Cerebellar cortex (tissue), 1 donor: ENCODE data around the gene AP2M1.
"Not testable (repeated sequence)": the region's sequence is repeated elsewhere in the genome, so short reads cannot be mapped to it uniquely, and the experiment has no call there.

Experiments
- DNase-seq: peaks from one replicate; pipeline ENCODE4 v3.0.0-alpha.2; 2015; ENCODE audit warnings: low spot score

AP2M1 gene

DNA sequence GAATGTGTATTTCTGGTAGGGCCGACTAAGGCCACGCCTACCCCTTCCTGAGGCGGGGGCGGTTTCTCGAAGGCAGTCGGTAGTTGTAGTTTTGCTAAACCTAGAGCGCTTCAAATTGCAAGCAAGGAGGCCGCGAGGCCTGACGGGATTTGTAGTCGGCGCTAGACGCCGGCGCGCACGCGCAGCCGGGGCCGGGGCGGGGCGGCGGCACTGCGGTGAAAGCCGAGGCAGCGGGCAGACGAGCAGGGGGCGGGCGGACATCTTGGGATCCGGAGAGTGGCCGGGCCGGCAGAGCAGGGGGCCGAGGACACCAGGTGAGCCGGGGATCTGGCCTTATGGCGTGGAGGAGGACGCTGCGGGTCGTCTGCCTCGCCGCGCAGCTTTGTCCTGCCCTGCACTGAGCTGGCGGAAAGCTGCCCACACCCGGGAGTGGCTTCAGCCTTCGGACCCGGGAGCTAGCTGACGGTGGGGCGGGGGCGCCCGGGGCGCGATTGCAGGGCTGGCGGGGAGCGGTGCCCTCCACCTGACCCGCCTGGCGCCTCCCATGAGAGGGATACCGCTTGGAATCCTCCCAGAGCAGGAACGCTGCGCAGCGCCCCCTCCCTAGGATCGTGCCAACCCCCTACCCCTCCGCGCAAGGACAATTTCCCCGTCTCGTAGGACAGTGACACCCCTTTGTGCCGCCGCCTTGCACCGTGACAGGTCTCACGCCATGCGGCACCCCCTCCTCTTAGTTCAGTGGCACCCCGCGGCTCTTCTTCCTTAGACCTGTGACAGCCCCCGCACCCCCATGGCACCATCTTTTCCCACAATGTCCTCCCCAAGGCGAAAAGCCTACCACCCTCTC is at the start of gene AP2M1:
TSS of gene AP2M1 (plus strand) at position 210 of the 847 bp plus-strand sequence. CDS start 2,139 bp downstream, outside the sequence.
- peak; percentile 100 for DNase-seq

DNA sequence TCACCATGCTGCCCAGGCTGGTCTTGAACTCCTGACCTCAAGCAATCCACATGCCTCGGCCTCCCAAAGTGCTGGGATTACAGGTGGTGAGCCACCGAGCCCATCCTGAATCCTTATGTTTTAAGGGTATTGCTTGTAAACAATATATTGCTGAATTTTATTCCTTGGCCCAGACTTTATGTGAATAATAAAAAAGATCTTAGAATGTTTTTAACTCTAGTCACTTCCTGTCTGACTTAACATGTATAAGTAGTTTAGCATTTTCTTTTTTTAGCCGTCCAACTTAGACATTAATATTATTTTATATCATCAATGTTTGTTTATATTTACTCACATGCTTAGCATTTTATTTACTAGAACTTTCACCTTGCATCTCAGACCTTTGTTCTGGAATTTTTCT is 48.6 kb upstream of the AP2M1 start:
- no peak for DNase-seq

DNA sequence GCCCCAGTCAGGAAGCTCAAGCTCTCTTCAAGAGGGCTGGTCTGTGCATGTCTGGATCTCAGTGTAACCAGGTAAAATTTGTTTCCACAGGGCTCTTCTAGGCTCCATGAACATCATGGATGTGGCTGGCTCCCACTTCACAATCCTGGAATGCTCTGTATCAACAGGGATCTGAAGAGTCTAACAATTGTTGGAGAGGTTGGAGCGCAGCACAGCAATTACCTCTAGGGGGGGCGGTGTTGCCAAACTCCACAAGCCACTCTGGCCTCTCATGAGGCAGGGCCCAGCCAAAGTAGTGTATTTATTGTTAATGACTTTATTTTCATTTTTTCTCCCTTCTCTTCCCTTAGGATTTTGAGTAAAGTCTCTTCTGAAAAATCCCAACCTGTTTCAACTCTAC is 45.6 kb upstream of the AP2M1 start:
- DNase-seq: peak; percentile 37

DNA sequence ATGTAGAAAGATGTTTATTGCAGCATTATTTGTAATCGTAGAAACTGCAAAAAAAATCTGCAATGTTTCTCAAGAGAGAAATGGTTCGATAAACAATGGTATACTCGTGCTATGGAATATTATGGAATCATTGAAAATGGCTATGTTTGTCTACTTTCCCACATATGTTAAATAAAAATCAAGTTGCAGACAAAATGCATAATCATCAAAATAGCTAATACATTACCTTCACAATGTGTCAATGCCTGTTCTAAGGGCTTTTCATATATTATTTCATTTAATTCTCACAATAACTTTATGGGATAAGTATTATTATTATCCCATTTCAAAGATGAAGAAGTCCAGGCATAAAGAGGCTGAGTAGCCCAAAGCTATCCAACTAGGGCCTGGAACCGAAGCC is 41.7 kb upstream of the AP2M1 start:
- DNase-seq: no peak

DNA sequence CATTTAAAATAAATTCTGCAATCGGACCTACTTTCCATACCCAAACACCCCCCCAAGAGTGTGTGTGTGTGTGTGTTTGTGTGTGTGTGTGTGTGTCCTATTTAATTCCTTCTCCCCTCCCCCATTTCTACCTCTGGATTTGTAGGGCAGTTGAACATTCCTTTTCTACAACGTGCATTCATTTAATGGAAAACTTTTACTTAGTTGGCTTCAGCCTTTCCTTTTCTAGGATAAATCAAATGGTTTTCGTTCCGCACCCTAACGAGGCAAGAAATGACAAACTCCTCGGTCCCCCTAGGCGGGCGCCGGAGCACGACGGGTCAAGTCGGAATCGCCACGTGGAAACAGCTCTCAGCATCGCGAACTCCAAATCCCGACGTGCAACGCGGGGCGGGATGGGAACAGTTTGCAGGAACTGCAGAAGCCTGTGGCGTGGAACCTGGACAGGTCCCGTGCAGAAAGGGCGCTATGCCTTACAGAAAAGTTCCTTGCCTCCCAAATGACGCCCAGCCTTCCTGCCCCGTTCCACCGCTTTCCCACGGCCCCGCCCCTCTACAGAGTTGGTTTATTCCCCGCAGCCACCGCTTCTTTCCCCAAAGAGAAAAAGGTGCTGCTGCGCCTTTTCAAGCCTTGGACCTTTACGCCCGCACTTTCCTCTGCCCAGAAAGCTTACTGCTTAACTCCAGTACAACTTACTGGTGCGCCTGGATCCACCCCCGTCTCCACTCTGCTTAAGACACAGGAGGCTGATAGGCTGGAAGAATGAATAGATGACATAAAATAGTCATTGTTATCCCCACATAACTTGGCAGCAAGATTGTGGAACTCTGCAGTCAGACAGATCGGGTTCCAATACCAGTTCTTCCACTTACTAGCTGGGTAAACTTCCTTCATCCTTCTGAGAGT is 40.6 kb upstream of the AP2M1 start:
- DNase-seq: peak; percentile 93

DNA sequence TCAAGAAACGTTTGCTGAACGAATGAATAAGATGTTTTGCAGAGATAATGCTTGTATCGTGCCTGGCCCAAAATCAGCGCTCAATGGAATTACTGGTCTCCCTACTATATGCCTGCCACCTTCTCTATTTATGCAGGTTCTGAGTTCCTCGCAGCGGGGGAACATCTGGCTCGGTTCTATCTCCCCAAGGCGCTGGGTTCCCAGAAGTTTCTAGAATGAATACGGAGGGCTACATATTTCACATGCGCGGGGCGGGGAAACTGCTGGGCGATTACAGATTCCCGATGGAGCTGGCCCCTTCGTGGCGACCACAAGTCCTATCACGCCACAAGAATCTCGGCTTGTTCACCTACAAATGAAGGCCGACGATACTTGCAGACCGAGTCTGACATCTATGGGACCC is 39.9 kb upstream of the AP2M1 start:
- DNase-seq: no peak

DNA sequence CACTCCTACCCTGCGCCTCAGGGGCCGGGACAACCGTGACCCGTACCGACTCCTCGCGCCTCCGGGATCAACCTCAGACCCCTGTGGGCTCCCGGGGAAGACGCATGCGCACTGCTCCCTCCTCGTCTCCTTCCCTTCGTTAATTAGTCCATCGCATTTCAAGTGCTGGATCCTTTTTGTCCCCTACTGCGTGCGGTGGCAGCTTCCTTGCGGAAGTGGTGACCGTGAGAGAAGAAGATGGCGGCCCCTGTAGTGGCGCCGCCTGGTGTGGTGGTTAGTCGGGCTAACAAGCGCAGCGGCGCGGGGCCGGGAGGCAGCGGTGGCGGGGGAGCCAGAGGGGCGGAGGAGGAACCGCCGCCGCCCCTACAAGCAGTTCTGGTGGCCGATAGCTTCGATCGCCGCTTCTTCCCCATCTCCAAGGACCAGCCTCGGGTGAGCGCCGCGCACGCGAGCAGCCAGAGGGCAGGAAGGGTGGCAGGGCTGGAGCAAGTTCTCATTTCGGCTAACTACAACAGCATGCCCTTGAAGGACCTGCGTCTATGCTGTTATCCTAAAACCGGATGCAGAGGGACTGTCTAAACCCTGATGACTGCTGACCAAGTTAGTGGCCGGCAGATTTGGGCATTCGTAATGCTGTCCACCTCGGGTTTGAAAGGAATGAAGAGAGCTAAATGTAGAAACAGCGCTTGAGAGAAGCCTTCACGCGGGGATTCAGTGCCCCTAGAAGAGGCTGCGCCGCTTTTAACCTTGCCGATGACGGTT is 39.3 kb upstream of the AP2M1 start, which contains the start of gene EIF2B5:
TSS of gene EIF2B5 (plus strand) at position 210 of the 762 bp plus-strand sequence. CDS start at position 238, 28 bp downstream.
- peak; percentile 96 for DNase-seq

DNA sequence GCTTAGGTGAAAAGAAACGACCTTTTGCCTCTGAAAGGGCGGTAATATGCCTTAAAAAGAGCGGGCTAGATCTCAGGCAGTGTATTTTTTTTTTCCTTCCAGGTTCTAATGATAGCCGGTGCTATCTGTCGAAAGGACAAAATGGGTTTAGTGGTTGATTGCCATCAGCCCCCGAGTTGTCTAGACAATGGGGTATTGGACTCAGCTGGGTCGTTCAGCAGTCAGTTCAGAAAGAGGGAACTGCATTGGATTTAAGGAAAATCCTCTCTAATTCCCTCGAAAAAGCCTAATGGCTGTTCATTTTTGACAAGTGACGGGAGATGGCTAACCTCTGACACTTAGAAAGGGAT is 38.8 kb upstream of the AP2M1 start:
- no peak for DNase-seq

DNA sequence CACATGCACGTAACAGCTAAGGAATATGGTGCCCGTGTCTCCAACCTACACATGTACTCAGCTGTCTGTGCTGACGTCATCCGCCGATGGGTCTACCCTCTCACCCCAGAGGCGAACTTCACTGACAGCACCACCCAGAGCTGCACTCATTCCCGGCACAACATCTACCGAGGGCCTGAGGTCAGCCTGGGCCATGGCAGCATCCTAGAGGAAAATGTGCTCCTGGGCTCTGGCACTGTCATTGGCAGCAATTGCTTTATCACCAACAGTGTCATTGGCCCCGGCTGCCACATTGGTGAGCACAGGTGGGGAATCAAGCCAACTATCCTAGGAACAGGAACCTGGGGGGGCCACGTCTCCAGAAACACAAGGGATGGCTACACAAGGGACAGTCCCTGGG is 34.2 kb upstream of the AP2M1 start:
- no peak for DNase-seq

DNA sequence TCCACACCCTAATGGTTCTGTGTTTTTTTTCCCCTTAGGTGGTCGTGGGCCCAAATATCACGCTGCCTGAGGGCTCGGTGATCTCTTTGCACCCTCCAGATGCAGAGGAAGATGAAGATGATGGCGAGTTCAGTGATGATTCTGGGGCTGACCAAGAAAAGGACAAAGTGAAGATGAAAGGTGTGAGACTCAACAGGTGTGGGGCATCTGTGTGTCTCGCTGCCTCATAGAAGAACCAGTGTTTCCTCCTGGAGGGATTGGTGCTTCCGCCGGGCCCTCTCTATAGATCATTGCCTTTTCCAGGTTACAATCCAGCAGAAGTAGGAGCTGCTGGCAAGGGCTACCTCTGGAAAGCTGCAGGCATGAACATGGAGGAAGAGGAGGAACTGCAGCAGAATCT is 32.5 kb upstream of the AP2M1 start:
- DNase-seq: no peak

DNA sequence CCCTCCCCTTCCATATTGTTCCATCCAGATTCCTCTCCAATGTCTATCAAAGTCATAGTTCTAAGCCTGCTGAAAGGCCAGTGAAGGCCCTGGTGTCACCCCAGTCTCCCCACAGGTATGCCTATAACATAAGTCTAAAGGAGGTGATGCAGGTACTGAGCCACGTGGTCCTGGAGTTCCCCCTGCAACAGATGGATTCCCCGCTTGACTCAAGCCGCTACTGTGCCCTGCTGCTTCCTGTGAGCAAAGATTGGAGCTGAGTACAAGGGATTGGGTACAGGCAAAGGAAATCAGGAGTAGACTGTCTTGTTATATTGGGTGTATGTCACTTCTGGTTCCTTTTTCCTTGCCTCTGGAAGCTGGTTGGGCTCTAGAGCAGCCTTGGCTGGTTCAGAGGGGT is 31.3 kb upstream of the AP2M1 start:
- no peak for DNase-seq

DNA sequence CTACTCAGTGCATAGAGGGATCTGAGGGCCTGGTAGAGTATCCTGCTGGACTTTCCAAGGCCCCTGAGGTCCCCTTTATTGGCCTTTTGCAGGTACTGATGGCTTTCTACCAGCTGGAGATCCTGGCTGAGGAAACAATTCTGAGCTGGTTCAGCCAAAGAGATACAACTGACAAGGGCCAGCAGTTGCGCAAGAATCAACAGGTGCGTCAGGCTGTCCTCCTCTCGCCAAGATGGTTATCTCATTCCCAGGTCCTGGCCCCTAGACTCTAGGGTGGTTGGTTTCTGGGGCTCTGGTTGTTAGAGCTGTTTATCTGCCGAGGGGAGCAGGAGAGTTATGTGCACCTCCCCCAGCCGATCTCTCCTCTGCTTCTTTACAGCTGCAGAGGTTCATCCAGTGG is 30.1 kb upstream of the AP2M1 start:
- DNase-seq: no peak

DNA sequence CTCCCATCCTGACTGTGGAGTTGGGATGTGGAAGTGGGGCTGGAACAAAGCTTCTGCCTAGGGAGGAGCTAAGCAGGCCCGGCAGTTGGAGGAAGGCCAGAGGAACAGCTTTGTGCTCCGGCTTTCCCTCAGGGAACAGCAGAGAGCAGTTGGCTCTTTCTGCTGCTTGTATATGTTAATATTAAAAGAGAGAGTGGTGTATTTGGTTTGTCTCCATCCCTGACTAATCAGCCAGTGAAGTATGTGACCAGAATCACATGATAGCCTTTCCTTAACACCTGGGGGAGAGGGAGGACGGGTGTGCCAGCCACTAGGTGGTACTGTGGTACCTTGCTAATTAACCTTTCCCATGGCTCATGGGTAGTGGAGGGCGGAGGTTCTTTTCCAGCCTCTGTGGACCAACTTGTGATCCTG is 29.5 kb upstream of the AP2M1 start:
- peak; percentile 74 for DNase-seq

DNA sequence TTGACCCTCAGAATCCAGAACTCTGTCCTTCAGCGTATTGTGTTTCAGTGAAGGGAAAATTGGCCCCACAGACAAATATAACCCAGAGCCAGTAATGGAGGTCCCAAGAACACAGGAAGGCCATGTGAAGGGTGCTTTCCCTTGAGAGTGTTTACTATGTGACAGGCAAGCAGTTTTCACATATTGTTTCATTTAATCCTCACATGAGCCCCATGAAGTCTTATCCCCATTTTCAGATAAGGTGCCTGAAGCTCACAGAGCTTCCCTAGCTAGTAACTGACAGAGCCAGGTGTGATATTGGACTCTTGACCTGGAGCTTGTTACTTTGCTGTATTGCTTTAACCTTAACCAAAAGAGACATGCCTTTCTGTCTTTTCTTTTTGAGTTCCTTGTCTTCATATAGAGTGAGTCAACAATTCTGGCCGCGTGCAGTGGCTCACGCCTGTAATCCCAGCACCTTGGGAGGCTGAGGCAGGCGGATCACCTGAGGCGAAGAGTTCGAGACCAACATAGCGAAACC is 28.8 kb upstream of the AP2M1 start:
- no peak for DNase-seq

DNA sequence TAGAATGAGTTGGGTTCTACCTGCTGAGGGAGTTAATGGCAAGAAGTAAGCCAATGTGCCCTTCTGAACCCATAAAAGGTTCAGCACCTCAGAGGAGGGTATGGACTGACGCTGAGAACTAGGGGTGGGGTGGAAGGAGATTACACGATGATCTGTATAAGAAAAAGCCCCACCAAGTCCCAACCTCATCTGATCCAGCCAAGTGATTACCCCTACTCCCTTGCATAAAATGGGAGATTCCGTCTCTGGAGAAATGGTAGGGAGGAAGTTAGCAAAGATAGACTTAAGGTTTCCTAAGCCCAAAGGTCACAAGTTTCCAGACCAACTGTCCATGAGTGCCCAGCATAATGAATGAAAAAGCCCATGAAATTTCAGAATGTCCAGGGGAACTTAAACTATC is 26.6 kb upstream of the AP2M1 start:
- no peak for DNase-seq

DNA sequence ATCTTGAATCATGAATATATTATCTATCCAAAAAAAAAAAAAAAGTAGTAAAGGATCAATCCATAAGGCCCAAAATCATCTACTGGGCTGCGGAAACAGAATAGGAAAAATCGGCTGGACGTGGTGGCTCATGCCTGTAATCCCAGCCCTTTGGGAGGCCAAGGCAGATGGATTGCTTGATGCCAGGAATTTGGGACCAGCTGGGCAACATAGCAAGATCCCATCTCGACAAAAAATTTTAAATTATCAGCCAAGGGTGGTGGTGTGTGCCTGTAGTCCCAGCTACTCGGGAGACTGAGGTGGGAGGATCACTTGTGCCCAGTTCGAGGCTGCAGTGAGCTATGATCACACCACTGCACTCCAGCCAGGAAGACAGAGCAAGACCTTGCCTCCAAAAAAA is 25.5 kb upstream of the AP2M1 start:
- no peak for DNase-seq

DNA sequence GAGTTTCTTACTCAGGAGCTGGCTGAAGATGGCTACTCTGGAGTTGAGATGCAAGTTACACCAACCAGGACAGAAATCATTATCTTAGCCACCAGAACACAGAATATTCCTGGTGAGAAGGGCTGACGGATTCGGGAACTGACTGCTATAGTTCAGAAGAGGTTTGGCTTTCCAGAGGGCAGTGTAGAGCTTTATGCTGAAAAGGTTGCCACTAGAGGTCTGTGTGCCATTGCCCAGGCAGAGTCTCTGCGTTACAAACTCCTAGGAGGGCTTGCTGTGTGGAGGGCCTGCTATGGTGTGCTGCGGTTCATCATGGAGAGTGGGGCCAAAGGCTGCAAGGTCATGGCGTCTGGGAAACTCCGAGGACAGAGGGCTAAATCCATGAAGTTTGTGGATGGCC is 24.9 kb upstream of the AP2M1 start:
- DNase-seq: not testable (repeated sequence)

DNA sequence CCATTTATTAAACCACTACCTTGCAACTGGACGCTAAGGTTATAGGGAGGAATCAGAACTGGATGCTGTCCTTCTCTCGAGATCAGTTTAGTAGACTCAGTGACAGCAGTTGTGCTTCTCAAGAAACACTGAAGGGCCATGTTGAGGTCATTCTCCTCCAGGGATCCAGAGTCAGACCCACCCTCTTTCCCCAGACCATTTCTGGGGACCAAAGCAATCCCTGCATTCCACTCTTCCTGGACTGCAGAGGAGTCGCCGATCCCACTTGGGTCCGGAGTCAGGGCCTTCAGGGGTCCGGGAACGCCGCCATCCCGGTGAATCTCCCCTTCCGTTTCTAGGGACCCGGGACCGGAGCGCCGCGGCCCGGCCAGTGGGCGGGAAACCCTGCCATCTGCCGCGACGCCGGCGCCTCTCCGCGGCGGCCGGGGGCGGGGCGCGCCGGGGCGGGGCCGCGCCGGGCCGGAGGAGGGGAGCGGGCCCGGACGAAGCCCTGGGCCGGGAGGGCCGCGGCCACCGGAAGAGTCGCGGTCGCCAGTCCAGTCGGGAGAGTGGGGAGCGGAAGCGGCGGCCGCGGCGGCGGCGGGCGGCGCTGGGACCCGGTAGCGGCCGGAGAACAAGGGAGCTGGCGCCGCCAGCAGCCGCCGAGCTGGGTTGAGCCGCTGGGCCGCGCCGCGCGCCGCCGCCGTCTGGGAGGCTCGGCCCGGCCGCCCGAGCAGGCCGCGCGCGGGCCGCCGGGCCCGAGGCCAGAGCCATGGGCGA is 19.6 kb upstream of the AP2M1 start, which contains the start of gene DVL3:
TSS of gene DVL3 (plus strand) at position 493 of the 759 bp plus-strand sequence. CDS start at position 752, 259 bp downstream.
- peak; percentile 67 for DNase-seq

DNA sequence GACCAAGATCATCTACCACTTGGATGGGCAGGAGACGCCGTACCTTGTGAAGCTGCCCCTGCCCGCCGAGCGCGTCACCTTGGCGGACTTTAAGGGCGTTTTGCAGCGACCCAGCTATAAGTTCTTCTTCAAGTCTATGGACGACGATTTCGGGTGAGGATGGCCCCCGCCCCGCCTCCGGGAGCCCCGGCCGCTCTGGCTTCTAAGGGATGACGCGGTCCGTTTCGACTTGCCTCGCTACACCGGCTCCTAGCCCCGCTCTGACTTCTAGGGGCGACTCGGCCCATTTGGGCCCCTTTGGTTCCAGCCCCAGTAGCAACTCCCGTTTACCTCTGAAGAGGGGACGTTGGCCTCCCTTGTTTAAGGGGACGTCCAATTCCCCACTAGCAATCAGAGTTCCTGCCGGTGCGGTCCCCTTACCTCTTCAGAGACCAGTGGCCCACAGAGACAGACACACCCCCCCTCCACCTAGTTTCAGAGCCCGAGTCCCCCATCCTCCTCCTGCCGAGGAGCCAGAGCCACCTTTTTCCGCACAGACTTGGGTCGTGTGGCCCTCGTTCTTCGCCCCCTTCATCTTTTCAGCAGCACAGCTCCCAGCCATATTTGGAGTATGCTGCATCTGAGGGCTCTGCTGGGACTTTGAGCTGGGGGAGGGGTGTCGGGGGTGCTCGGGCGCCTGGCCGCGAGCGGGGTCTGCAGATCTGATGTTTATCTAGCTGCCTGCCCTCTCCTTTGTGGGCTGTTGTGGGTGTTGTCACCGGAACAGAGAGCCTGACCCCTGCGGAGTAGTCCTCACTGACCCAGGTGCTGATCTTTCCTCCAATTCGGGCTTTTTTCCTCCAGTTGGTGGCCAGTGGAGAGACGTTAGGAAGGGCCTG is 18.8 kb upstream of the AP2M1 start:
- no peak for DNase-seq

DNA sequence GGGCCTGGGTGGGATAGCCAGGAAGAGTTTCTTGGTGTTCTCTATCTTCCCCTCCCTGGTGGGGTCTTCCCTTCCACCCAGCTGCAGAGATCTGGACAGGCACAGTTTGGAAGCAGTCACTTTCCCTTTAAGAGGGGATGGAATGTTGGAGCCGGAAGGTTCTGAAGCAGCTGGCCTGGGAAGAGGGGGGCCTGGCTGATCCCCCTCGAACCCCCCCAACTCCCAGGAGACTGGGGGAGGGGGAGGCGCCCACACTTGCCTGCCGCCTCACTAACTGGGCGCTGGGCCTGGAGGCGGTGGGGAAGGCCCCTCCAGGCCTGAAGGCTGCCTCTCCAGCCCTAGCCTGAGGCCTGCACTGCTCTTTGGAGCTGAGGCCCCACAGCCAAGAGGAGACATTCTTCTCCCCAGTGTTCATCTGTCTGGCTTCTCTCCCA is 18.1 kb upstream of the AP2M1 start:
- no peak for DNase-seq
